Transverse colon (tissue), 4 donors: ENCODE results near the gene THSD4. TPM values are rescaled to one million over a fixed set of nuclear protein-coding genes. Genes with fewer than 3 reads are reported as not detected.

Source experiments
- DNase-seq: peaks from one replicate; pipeline ENCODE4 v3.0.0-alpha.2; 2019
- H3K27ac ChIP-seq, 4 donors: fragments of 200-600 bp; sonication (generic); 2 replicates each; pipeline ENCODE4 v1.5.1; 2016 to 2018; ENCODE audit warnings: inconsistent platforms in 4 of 4
- H3K27me3 ChIP-seq: fragments of 200-600 bp; sonication (generic); 2 replicates; pipeline ENCODE4 v1.5.1; 2017; ENCODE audit warnings: inconsistent platforms
- H3K36me3 ChIP-seq, 4 donors: fragments of 200-600 bp; sonication (generic); 2 replicates each; pipeline ENCODE4 v1.5.1; 2017 to 2019; ENCODE audit warnings: inconsistent platforms in 4 of 4
- H3K4me1 ChIP-seq, 4 donors: fragments of 200-600 bp; sonication (generic); 2 replicates each; pipeline ENCODE4 v1.5.1; 2017 to 2020; ENCODE audit warnings: inconsistent platforms in 4 of 4
- H3K4me3 ChIP-seq, 4 donors: fragments of 200-600 bp; sonication (generic); 1 replicate in 1 of 4; 2 replicates in 3 of 4; pipeline versions ENCODE4 v1.5.1 to v1.6.1; 2017 to 2019; ENCODE audit warnings: inconsistent platforms in 4 of 4
- H3K9me3 ChIP-seq, 2 donors: fragments of 200-600 bp; sonication (generic); 2 replicates each; pipeline ENCODE4 v1.5.1; 2017 to 2019; ENCODE audit warnings: inconsistent platforms in 2 of 2
- EP300 ChIP-seq: sonication (generic); formaldehyde crosslinking; IDR thresholded peaks from one replicate; pipeline ENCODE4 v1.6.1; 2017; ENCODE audit warnings: antibody characterized with exemption, low read depth
- POLR2A ChIP-seq: fragments of 450-650 bp; IDR thresholded peaks from one replicate; pipeline ENCODE4 v1.6.1; 2016; ENCODE audit warnings: antibody characterized with exemption, mild to moderate bottlenecking, moderate library complexity
- POLR2AphosphoS5 ChIP-seq, 3 donors: sonication (generic); formaldehyde crosslinking; IDR thresholded peaks; one replicate each; pipeline ENCODE4 v1.6.1; 2016; ENCODE audit warnings: antibody characterized with exemption in 3 of 3
- WGBS, 2 donors: methylation state at CpG; one replicate each; pipeline ENCODE4 v1.1.5; 2018; ENCODE audit warnings: low coverage in 1 of 2; 5-methylcytosine and 5-hydroxymethylcytosine counted together
- in situ Hi-C, 4 donors: fragments of 200-750 bp; cut with MboI; loops; one replicate each; pipeline versions ENCODE4 v1.15.0 to v1.15.1; 2017; ENCODE audit warnings: low sequenced_read_pairs in 3 of 4, low pct_ligation_motif_present in 1 of 4, low pct_unique_long_range_greater_than_20kb in 1 of 4
- intact Hi-C: fragments of 100-400 bp; cut with DNase I; formaldehyde crosslinking; loops from one replicate; pipeline ENCODE4 v1.15.1; 2023; ENCODE audit warnings: low total_unique reads
- total RNA-seq, 4 donors: library from RNA; depleted of rRNA; stranded (reverse); fragments of >200 nt; gene quantifications; one replicate each; pipeline ENCODE4 v1.1.0, GENCODE V29; 2016
- TF ChIP-seq, protein P1 (sequence below), 5 experiments: fragments of 200-600 bp in 3 of 5; fragments of 450-650 bp in 2 of 5; sonication (generic) in 3 of 5; IDR thresholded peaks; 1 replicate in 2 of 5; 2 replicates in 3 of 5; pipeline ENCODE4 v1.5.1; 2016 to 2017; ENCODE audit warnings: antibody characterized with exemption in 5 of 5, inconsistent platforms in 3 of 5, mild to moderate bottlenecking in 2 of 5, moderate library complexity in 1 of 5

Gene THSD4
- total RNA-seq, 4 donors from 2014 or later = 13.3 to 57.2 (median 47.4) TPM

DNA sequence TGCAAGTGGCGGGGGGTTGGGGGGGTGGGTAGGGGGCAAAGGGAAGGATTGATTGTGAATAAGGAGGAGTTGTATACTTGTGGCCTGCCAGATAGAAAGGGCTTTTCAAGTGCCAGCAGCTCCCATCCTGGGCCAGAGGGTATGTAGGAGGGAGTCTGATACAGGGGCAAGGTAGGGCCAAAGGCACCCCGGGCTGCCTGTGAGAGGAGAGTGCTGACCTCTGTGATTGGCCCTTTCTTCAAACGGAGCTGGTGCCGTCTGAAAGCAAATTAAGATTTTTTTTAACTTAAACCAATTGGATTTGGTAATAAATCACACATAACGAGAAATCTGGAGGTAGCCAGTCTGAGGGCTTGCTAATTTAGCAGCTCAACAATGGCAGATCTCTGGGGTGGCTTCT, 229.9 kb downstream of the THSD4 start:
- no peaks in the 10 kb centered on the region for H3K9me3 ChIP-seq
- in situ Hi-C loops = no loop called here
- no peaks in the 10 kb centered on the region for H3K27me3 ChIP-seq
- intact Hi-C loops = no loop called here
- no peak for DNase-seq
- H3K27ac ChIP-seq = no peak overlapping the region
- TF ChIP-seq, protein P1, sequence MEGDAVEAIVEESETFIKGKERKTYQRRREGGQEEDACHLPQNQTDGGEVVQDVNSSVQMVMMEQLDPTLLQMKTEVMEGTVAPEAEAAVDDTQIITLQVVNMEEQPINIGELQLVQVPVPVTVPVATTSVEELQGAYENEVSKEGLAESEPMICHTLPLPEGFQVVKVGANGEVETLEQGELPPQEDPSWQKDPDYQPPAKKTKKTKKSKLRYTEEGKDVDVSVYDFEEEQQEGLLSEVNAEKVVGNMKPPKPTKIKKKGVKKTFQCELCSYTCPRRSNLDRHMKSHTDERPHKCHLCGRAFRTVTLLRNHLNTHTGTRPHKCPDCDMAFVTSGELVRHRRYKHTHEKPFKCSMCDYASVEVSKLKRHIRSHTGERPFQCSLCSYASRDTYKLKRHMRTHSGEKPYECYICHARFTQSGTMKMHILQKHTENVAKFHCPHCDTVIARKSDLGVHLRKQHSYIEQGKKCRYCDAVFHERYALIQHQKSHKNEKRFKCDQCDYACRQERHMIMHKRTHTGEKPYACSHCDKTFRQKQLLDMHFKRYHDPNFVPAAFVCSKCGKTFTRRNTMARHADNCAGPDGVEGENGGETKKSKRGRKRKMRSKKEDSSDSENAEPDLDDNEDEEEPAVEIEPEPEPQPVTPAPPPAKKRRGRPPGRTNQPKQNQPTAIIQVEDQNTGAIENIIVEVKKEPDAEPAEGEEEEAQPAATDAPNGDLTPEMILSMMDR (IDR thresholded peaks at IDR 0.05) = no peak
- TF ChIP-seq POLR2A = no peak
- TF ChIP-seq POLR2AphosphoS5 (IDR thresholded peaks at IDR 0.05) = no peak
- no peak for TF ChIP-seq EP300
- 80 to 100% methylated on average over 1 to 5 of the region's 5 CpGs for WGBS, 2 donors
- peaks cover 0 to under 1% (median 0%) of the 10 kb centered on the region in 4 donors for H3K4me1 ChIP-seq
- no peaks in the 10 kb centered on the region for H3K36me3 ChIP-seq
- no peak overlapping the region for H3K4me3 ChIP-seq

DNA sequence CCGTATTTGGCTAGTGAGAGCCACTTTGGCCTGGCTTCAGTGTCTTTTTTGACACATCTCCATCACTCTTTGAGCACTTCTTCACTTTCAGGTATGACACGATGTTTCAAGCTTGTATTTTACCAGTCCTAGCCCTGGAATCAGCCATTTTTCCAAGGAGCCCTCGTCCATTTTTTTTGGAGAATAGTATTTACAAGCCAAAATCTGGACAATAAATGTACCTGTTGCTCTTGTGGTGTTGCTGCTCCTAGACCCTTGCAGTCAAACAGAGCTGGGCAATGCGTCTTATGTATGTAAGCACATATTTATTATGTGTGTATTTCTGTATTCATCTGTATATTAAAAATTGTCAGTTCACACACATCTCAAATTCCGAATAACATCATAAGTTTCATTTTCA, 231.2 kb downstream of the THSD4 start:
- 84 to 85% methylated on average over 4 to 5 of the region's 5 CpGs for WGBS, 2 donors
- Histone ChIP-seq H3K27ac (no peak overlapping the region), H3K9me3 (no peaks in the 10 kb centered on the region), H3K36me3 (no peaks in the 10 kb centered on the region), H3K4me1 (peaks cover 0 to 4% (median 0%) of the 10 kb centered on the region in 4 donors), H3K27me3 (no peaks in the 10 kb centered on the region), H3K4me3 (no peak overlapping the region)
- TF ChIP-seq EP300 (no peak), POLR2A (no peak), POLR2AphosphoS5 (IDR thresholded peaks at IDR 0.05) (no peak)
- TF ChIP-seq, protein P1 (IDR thresholded peaks at IDR 0.05) = no peak
- in situ Hi-C loops = no loop called here
- DNase-seq = no peak
- intact Hi-C loops = no loop called here

DNA sequence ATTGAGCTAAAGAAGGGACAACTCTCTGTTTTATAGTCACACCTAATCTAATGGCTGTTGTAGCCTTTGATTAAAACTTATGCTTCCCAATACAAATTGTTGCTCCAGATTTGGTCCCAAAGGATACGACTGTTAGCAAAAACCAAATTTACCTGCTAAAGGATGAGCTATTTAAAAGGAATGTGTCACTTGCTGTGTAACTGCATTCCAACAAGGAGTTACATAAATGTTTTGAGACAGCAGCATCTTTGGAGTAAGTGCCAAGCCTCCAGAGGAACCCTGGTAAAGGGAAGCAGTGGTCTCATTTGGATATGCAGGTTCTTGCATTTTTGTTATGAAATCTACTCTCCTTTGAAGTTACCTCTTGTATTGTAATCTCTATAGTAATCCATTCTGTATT, 233.3 kb downstream of the THSD4 start:
- in situ Hi-C loops = no loop called here
- 56 to 93% methylated on average over 1 of the region's 1 CpG for WGBS, 2 donors
- Histone ChIP-seq H3K36me3 (no peaks in the 10 kb centered on the region), H3K4me1 (peaks cover 0 to 4% (median 0%) of the 10 kb centered on the region in 4 donors), H3K9me3 (no peaks in the 10 kb centered on the region), H3K27ac (no peak overlapping the region), H3K4me3 (no peak overlapping the region), H3K27me3 (no peaks in the 10 kb centered on the region)
- TF ChIP-seq EP300 (no peak), POLR2A (no peak), POLR2AphosphoS5 (IDR thresholded peaks at IDR 0.05) (no peak)
- TF ChIP-seq, protein P1 (IDR thresholded peaks at IDR 0.05) = no peak
- intact Hi-C loops = no loop called here
- no peak for DNase-seq

DNA sequence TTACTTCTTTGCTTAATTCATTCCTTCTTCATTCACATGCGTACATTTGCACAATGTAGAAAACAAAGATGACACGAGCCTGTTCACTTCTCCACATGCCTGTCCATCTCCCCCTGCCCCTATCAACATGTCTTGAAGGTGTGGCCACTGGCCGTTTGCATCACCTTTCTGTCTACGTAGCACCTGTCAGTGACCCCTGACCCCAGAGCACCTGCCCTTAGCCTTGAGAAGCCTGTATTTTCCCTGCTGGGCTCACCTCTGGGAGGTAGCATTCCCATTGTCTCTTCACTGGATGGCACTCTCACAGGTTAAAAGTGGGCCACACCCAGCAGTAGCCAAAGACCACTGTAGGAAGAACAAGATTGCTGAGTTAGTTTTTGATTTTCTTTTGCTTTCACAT, 234.1 kb downstream of the THSD4 start:
- DNase-seq = no peak
- in situ Hi-C loops = no loop called here
- WGBS, 2 donors = 80 to 91% methylated on average over 3 to 4 of the region's 4 CpGs
- TF ChIP-seq POLR2A = no peak
- TF ChIP-seq EP300 = no peak
- TF ChIP-seq POLR2AphosphoS5 (IDR thresholded peaks at IDR 0.05) = no peak
- TF ChIP-seq, protein P1 (IDR thresholded peaks at IDR 0.05) = no peak
- intact Hi-C loops = no loop called here
- Histone ChIP-seq H3K4me3 (no peak overlapping the region), H3K27ac (no peak overlapping the region), H3K36me3 (no peaks in the 10 kb centered on the region), H3K9me3 (no peaks in the 10 kb centered on the region), H3K4me1 (peaks cover 0 to 4% (median 0%) of the 10 kb centered on the region in 4 donors), H3K27me3 (no peaks in the 10 kb centered on the region)
